ENCODE data around the gene PTGFRN.

GRCh38 chr1:116875391-116875790 lies 34.3 kb upstream of the PTGFRN start:
- TF ChIP-seq CTCF (conservative IDR thresholded peaks at IDR 0.05; ENCODE audit: low read depth, low read length) (no peak), EZH2phosphoT487 (IDR thresholded peaks at IDR 0.05; ENCODE audit: borderline replicate concordance, low read length) (no peak)
